K562 (cell line): ENCODE results near the gene OR2B2. TPM values are rescaled to one million over a fixed set of nuclear protein-coding genes. Genes with fewer than 3 reads are reported as not detected.

ENCODE experiments used
- ATF7 ChIP-seq: fragments of 450-650 bp; IDR thresholded peaks from 2 replicates; pipeline ENCODE4 v1.7.1; 2014; ENCODE audit warnings: mild to moderate bottlenecking, moderate library complexity
- CEBPG ChIP-seq, 3 experiments: fragments of 200-800 bp in 1 of 3; sonication (Bioruptor generic) in 1 of 3; sonication (generic) in 1 of 3; formaldehyde crosslinking in 1 of 3; IDR thresholded peaks in 2 of 3; conservative IDR thresholded peaks in 1 of 3; 2 replicates each; pipeline versions ENCODE4 v1.6.1 to v1.8.0; 2016 to 2022; ENCODE audit warnings: missing compliant biosample characterization in 2 of 3, missing genetic modification characterization in 2 of 3, mild to moderate bottlenecking in 1 of 3, missing genetic modification reagents in 1 of 3
- DACH1 ChIP-seq: fragments of 450-650 bp; IDR thresholded peaks from 2 replicates; pipeline ENCODE4 v1.6.1; 2018; ENCODE audit not compliant: partially characterized antibody
- DDX20 ChIP-seq: fragments of 450-650 bp; IDR thresholded peaks from 2 replicates; pipeline ENCODE4 v1.6.1; 2016; ENCODE audit warnings: missing genetic modification characterization, low read depth, mild to moderate bottlenecking, missing compliant biosample characterization, moderate library complexity
- GTF2E2 ChIP-seq: fragments of 200-800 bp; sonication (Bioruptor generic); IDR thresholded peaks from 2 replicates; pipeline ENCODE4 v1.6.1; 2016; ENCODE audit warnings: missing genetic modification characterization, missing compliant biosample characterization
- HEY1 ChIP-seq: fragments of 250-450 bp; sonication (Bioruptor Pico); IDR thresholded peaks from 2 replicates; pipeline ENCODE4 v1.5.0; 2020; ENCODE audit warnings: mild to moderate bottlenecking, moderate library complexity, borderline replicate concordance
- ILK ChIP-seq: fragments of 450-650 bp; IDR thresholded peaks from 2 replicates; pipeline ENCODE4 v1.6.1; 2016; ENCODE audit warnings: missing genetic modification characterization, low read depth, mild to moderate bottlenecking, missing compliant biosample characterization, moderate library complexity, borderline replicate concordance
- KLF1 ChIP-seq: fragments of 450-650 bp; IDR thresholded peaks from 2 replicates; pipeline ENCODE4 v1.6.1; 2016; ENCODE audit warnings: missing genetic modification characterization, missing compliant biosample characterization
- MYBL2 ChIP-seq, 2 experiments: fragments of 450-650 bp in 1 of 2; sonication (generic) in 1 of 2; formaldehyde crosslinking in 1 of 2; IDR thresholded peaks; 2 replicates each; pipeline versions ENCODE4 v1.6.1 to v1.8.1; 2017 to 2022; ENCODE audit warnings: borderline replicate concordance in 1 of 2, inconsistent platforms in 1 of 2, low read depth in 1 of 2, mild to moderate bottlenecking in 1 of 2, missing genetic modification reagents in 1 of 2, moderate library complexity in 1 of 2
- NFXL1 ChIP-seq: fragments of 450-650 bp; formaldehyde crosslinking; IDR thresholded peaks from 2 replicates; pipeline ENCODE4 v1.4.0; 2021; ENCODE audit warnings: mild to moderate bottlenecking
- POU5F1 ChIP-seq: fragments of 150-350 bp; IDR thresholded peaks from 2 replicates; pipeline ENCODE4 v1.6.1; 2014; ENCODE audit warnings: borderline replicate concordance, low read length, low read depth, mild to moderate bottlenecking; ENCODE audit not compliant: partially characterized antibody
- PTBP1 ChIP-seq: fragments of 200-400 bp; formaldehyde crosslinking; IDR thresholded peaks from 2 replicates; pipeline ENCODE4 v1.6.1; 2017; ENCODE audit warnings: low read depth, low read length
- SNIP1 ChIP-seq: fragments of 450-650 bp; IDR thresholded peaks from 2 replicates; pipeline ENCODE4 v1.7.1; 2017; ENCODE audit warnings: low read depth, mild to moderate bottlenecking
- SPI1 ChIP-seq: IDR thresholded peaks from 2 replicates; pipeline ENCODE4 v1.6.1; 2011; ENCODE audit warnings: low read depth, low read length, control low read depth, borderline replicate concordance
- STAT5B ChIP-seq: fragments of 250-450 bp; sonication (Bioruptor Pico); IDR thresholded peaks from 2 replicates; pipeline ENCODE4 v1.8.0; 2021; ENCODE audit warnings: mild to moderate bottlenecking, inconsistent platforms
- TCF3 ChIP-seq: sonication (generic); formaldehyde crosslinking; IDR thresholded peaks from 2 replicates; pipeline ENCODE4 v1.4.0; 2020; ENCODE audit warnings: mild to moderate bottlenecking, missing genetic modification reagents
- ZEB2 ChIP-seq: fragments of 450-650 bp; IDR thresholded peaks from 2 replicates; pipeline ENCODE4 v1.6.1; 2016
- ZNF3 ChIP-seq: fragments of 250-450 bp; sonication (Bioruptor Pico); IDR thresholded peaks from 2 replicates; pipeline ENCODE4 v1.5.0; 2021; ENCODE audit warnings: mild to moderate bottlenecking, moderate library complexity
- ZNF444 ChIP-seq: fragments of 250-450 bp; sonication (Bioruptor Pico); IDR thresholded peaks from 2 replicates; pipeline ENCODE4 v1.4.0; 2020; ENCODE audit warnings: mild to moderate bottlenecking, moderate library complexity
- ZNF584 ChIP-seq: fragments of 200-800 bp; sonication (Bioruptor generic); IDR thresholded peaks from 2 replicates; pipeline ENCODE4 v1.6.1; 2016; ENCODE audit warnings: low read depth, mild to moderate bottlenecking, missing genetic modification characterization, missing compliant biosample characterization
- ZNF785 ChIP-seq: fragments of 250-450 bp; sonication (Bioruptor Pico); IDR thresholded peaks from 2 replicates; pipeline ENCODE4 v1.4.0; 2020; ENCODE audit warnings: mild to moderate bottlenecking
- ZSCAN32 ChIP-seq: fragments of 450-650 bp; formaldehyde crosslinking; IDR thresholded peaks from 2 replicates; pipeline ENCODE4 v1.4.0; 2020; ENCODE audit warnings: mild to moderate bottlenecking, moderate library complexity
- polyA plus RNA-seq, 8 experiments: library from polyadenylated mRNA; depleted of rRNA in 4 of 8; stranded (reverse) in 5 of 8; unstranded in 3 of 8; fragments of >200 nt; fragmentation: Nextera tagmentation in 2 of 8; fragmentation: Illumina TruSeq in 1 of 8; extraction: Ambion mirVana in 2 of 8; extraction: Trizol in 1 of 8; gene quantifications; 2 replicates each; pipeline versions ENCODE4 v1.2.1 to v1.2.3, GENCODE V29; 2011 to 2014; ENCODE audit warnings: inconsistent platforms in 1 of 8, missing spikeins in 1 of 8
- total RNA-seq, 7 experiments: library from RNA; depleted of rRNA in 6 of 7; stranded (reverse); fragments of >200 nt in 6 of 7; fragmentation: Illumina TruSeq in 2 of 7; extraction: Trizol in 2 of 7; gene quantifications; 2 replicates each; pipeline versions ENCODE4 v1.2.1 to v1.2.3, GENCODE V29; 2011 to 2021; ENCODE audit warnings: low replicate concordance in 1 of 7
- TF ChIP-seq, protein P1 (sequence below): fragments of 200-400 bp; formaldehyde crosslinking; IDR thresholded peaks from 2 replicates; pipeline ENCODE4 v1.6.1; 2017; ENCODE audit warnings: mild to moderate bottlenecking, low read depth, low read length, moderate library complexity
- TF ChIP-seq, protein P2 (sequence below): fragments of 250-450 bp; sonication (Bioruptor Pico); IDR thresholded peaks from 2 replicates; pipeline ENCODE4 v1.4.0; 2020
- TF ChIP-seq, protein P3 (sequence below): sonication (generic); formaldehyde crosslinking; IDR thresholded peaks from 2 replicates; pipeline ENCODE4 v1.8.0; 2022; ENCODE audit warnings: mild to moderate bottlenecking, missing genetic modification reagents

The OR2B2 gene
- total and polyA plus RNA-seq, 9 of the 15 experiments (the other 6 are each of a cell fraction or from before 2014, with no cell fraction given) = 0.24 TPM; not detected in 8

DNA sequence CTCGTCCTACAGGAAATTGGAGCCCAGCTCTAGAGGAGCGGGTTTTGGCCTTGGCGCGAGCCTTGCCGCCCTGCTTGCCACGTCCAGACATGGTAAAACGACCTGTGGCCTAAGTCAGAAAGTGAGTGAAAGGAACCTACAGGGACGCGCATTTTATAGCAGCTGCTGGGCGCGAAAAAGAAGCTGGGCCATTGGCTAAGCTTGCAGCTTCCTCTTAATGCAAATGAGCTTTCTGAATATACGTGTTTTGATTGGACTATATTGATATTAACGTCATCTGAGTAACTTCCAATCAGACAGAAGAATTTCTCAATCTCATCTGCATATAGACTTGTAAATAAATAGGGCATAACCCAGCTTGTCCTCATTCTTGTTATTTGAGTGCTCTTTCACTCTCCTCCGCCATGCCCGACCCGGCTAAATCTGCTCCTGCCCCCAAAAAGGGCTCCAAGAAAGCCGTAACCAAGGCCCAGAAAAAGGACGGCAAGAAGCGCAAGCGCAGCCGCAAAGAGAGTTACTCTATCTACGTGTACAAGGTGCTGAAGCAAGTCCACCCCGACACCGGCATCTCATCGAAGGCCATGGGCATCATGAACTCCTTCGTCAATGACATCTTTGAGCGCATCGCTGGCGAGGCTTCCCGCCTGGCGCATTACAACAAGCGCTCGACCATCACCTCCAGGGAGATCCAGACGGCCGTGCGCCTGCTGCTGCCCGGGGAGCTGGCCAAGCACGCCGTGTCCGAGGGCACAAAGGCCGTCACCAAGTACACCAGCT is 18.9 kb downstream of the OR2B2 start (continued):
- peak; percentile 43; the same call in 1 of the 2 replicates for TF ChIP-seq KLF1
- TF ChIP-seq CEBPG (CRISPR knock-in tag; IDR thresholded peaks at IDR 0.05) = peak; percentile 9; the same call in 1 of the 2 replicates
- peak; percentile 30 to 56; a peak in 1 of 4 replicates for TF ChIP-seq CEBPG (tag; conservative IDR thresholded peaks at IDR 0.05 in 1 of 2, IDR thresholded peaks at IDR 0.05 in 1 of 2)
- TF ChIP-seq HEY1 = peak; percentile 90
- TF ChIP-seq ZNF444 (CRISPR knock-in tag) = no peak
- no peak for TF ChIP-seq DACH1
- TF ChIP-seq, protein P1, sequence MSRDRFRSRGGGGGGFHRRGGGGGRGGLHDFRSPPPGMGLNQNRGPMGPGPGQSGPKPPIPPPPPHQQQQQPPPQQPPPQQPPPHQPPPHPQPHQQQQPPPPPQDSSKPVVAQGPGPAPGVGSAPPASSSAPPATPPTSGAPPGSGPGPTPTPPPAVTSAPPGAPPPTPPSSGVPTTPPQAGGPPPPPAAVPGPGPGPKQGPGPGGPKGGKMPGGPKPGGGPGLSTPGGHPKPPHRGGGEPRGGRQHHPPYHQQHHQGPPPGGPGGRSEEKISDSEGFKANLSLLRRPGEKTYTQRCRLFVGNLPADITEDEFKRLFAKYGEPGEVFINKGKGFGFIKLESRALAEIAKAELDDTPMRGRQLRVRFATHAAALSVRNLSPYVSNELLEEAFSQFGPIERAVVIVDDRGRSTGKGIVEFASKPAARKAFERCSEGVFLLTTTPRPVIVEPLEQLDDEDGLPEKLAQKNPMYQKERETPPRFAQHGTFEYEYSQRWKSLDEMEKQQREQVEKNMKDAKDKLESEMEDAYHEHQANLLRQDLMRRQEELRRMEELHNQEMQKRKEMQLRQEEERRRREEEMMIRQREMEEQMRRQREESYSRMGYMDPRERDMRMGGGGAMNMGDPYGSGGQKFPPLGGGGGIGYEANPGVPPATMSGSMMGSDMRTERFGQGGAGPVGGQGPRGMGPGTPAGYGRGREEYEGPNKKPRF = no peak
- peak; percentile 99 for TF ChIP-seq GTF2E2 (tag)
- TF ChIP-seq SPI1 = peak; percentile 68
- TF ChIP-seq MYBL2 (IDR thresholded peaks at IDR 0.05; ENCODE audit: low read depth) = no peak
- no peak for TF ChIP-seq MYBL2 (CRISPR knock-in tag; IDR thresholded peaks at IDR 0.05; ENCODE audit: borderline replicate concordance)
- TF ChIP-seq, protein P2, sequence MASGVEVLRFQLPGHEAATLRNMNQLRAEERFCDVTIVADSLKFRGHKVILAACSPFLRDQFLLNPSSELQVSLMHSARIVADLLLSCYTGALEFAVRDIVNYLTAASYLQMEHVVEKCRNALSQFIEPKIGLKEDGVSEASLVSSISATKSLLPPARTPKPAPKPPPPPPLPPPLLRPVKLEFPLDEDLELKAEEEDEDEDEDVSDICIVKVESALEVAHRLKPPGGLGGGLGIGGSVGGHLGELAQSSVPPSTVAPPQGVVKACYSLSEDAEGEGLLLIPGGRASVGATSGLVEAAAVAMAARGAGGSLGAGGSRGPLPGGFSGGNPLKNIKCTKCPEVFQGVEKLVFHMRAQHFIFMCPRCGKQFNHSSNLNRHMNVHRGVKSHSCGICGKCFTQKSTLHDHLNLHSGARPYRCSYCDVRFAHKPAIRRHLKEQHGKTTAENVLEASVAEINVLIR (CRISPR knock-in tag) = peak; percentile 72
- no peak for TF ChIP-seq ZNF3
- TF ChIP-seq ZSCAN32 (CRISPR knock-in tag) = peak; percentile 32; the same call in 1 of the 2 replicates
- TF ChIP-seq POU5F1 = no peak
- no peak for TF ChIP-seq NFXL1 (CRISPR knock-in tag)
- TF ChIP-seq, protein P3, sequence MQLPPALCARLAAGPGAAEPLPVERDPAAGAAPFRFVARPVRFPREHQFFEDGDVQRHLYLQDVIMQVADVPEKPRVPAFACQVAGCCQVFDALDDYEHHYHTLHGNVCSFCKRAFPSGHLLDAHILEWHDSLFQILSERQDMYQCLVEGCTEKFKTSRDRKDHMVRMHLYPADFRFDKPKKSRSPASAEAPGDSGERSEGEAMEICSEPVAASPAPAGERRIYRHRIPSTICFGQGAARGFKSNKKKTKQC (CRISPR knock-in tag) = peak; percentile 83
- no peak for TF ChIP-seq DDX20 (tag)
- peak; percentile 36; the same call in 1 of the 2 replicates for TF ChIP-seq TCF3 (CRISPR knock-in tag)
- no peak for TF ChIP-seq ZNF785 (CRISPR knock-in tag)
- no peak for TF ChIP-seq STAT5B (CRISPR knock-in tag)
- no peak for TF ChIP-seq ILK
- no peak; the same call in 1 of the 2 replicates for TF ChIP-seq PTBP1
- no peak for TF ChIP-seq SNIP1
- peak; percentile 71; the same call in 1 of the 2 replicates for TF ChIP-seq ZEB2
- TF ChIP-seq ZNF584 (CRISPR knock-in tag) = 0 out of 2 replicates have a peak, but pooled peaks have one; percentile 56
- TF ChIP-seq ATF7 = peak; percentile 81
